VCaP (cell line): ENCODE results near the gene SIGLEC7.

Source experiments
- H3K27ac ChIP-seq: fragments of 450-650 bp; 2 replicates; pipeline ENCODE4 v1.5.1; 2017
- CTCF ChIP-seq: fragments of 450-650 bp; conservative IDR thresholded peaks from 2 replicates; pipeline ENCODE4 v1.5.1; 2017; ENCODE audit warnings: mild to moderate bottlenecking, moderate library complexity

SIGLEC7 gene

GRCh38 chr19:51124729-51125128 lies 17.4 kb upstream of the SIGLEC7 start, which contains the start of gene SIGLEC9:
Gene SIGLEC9 (plus strand): TSS chr19:51124906. CDS start chr19:51124975, 69 bp downstream.
- TF ChIP-seq CTCF = no peak
- no peak within 1 kb of the TSS for H3K27ac ChIP-seq

GRCh38 chr19:51125421-51126075 lies 16.6 kb upstream of the SIGLEC7 start:
- H3K27ac ChIP-seq = no peak overlapping the region
- no peak for TF ChIP-seq CTCF

GRCh38 chr19:51127032-51127431 lies 15.1 kb upstream of the SIGLEC7 start:
- no peak for TF ChIP-seq CTCF
- H3K27ac ChIP-seq = no peak overlapping the region

- no peak for TF ChIP-seq CTCF
- no peak overlapping the region for H3K27ac ChIP-seq
Observed at GRCh38 chr19:51127755-51128154, 14.3 kb upstream of the SIGLEC7 start.

GRCh38 chr19:51128227-51128626 lies 13.9 kb upstream of the SIGLEC7 start:
- H3K27ac ChIP-seq = peak overlapping the region; percentile 42; the same call in 1 of the 2 replicates
- no peak for TF ChIP-seq CTCF

- no peak overlapping the region; the same call in 1 of the 2 replicates for H3K27ac ChIP-seq
- TF ChIP-seq CTCF = no peak
Observed at GRCh38 chr19:51129716-51130115, 12.4 kb upstream of the SIGLEC7 start.

- H3K27ac ChIP-seq = no peak overlapping the region
- 0 out of 2 replicates have a peak, but pooled peaks have one; percentile 9 for TF ChIP-seq CTCF
Observed at GRCh38 chr19:51131780-51132680, 10.1 kb upstream of the SIGLEC7 start.
